ENCODE results near the gene DYNLT5. TPM values are rescaled to one million over a fixed set of nuclear protein-coding genes. Genes with fewer than 3 reads are reported as not detected.
"Not testable (repeated sequence)": the region's sequence is repeated elsewhere in the genome, so short reads cannot be mapped to it uniquely, and the experiment has no call there.

The DYNLT5 gene
- total and polyA plus RNA-seq, 7 donors = 0.34 to 6.4 (median 0.55) TPM; not detected in 1

DNA sequence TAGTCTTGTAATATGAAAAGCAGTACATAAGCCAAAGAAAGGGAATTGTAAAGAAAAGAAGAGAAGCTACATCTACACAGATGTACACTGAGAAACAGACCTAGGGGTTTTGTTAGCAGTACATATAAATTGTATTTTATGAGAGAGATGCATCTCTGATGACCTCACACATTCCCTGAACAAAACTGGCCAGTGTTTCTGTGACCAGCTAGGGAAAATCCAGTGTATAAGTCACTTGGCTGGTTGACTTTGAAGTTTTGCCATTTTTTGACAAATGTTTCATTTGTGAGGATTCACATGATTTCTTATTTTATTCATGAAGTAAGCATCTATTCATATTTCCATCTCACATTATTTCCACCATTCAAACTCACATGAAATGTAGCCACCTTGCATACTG lies 28.3 kb upstream of the DYNLT5 start:
- H3K27me3 ChIP-seq = no peaks in the 10 kb centered on the region
- H3K9me3 ChIP-seq = no peaks in the 10 kb centered on the region
- intact Hi-C loops (cut with DNase I) = loop anchor here (10.0 kb wide), 1 partner anchor 469 kb away; no protein-coding TSS in a partner anchor
- H3K4me3 ChIP-seq = no peak overlapping the region
- DNase-seq = no peak
- H3K36me3 ChIP-seq = no peaks in the 10 kb centered on the region
- peaks cover 0 to 5% (median 0%) of the 10 kb centered on the region in 4 donors for H3K4me1 ChIP-seq
- H3K27ac ChIP-seq = no peak overlapping the region
- no peak for TF ChIP-seq POLR2A (IDR thresholded peaks at IDR 0.05)
- TF ChIP-seq POLR2AphosphoS5 (IDR thresholded peaks at IDR 0.05) = no peak
- no peak for TF ChIP-seq EP300 (IDR thresholded peaks at IDR 0.05)
- TF ChIP-seq, protein P1, sequence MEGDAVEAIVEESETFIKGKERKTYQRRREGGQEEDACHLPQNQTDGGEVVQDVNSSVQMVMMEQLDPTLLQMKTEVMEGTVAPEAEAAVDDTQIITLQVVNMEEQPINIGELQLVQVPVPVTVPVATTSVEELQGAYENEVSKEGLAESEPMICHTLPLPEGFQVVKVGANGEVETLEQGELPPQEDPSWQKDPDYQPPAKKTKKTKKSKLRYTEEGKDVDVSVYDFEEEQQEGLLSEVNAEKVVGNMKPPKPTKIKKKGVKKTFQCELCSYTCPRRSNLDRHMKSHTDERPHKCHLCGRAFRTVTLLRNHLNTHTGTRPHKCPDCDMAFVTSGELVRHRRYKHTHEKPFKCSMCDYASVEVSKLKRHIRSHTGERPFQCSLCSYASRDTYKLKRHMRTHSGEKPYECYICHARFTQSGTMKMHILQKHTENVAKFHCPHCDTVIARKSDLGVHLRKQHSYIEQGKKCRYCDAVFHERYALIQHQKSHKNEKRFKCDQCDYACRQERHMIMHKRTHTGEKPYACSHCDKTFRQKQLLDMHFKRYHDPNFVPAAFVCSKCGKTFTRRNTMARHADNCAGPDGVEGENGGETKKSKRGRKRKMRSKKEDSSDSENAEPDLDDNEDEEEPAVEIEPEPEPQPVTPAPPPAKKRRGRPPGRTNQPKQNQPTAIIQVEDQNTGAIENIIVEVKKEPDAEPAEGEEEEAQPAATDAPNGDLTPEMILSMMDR (IDR thresholded peaks at IDR 0.05) = no peak

DNA sequence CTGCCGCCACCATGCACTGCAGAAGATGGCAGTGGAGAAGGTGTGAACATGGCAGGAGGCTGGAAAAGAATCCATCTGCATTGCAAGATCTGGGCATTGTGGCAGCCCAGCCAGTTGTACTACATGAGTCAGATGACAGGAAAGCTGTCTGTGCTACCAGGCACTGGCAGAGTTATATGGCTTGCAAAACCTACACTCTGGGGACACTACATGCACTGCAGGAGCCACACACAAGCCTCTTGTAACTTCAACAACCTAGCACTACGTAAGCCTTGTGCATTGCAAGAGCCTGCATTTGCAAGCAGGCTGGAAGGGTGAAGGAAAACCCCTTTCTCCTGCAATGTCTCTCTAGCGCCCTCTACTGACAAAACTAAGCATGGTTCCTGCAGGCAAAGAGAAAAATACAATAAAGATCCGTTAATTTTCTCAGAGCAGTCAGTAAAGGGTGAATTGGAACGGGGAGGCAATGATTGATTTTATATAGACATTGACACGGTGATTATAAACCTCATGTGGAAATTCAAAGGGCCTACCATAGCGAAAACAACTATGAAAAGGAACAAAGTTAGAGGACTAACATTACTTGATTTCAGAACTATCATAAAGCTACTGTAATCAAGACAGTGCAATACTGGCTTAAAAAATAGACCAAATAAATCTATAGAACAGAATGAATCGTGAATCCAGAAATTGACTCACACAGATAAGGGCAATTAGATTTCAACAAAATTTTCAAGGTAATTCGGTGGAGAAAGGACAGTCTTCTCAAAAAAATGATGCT lies 26.2 kb upstream of the DYNLT5 start:
- no peak for DNase-seq
- no peaks in the 10 kb centered on the region for H3K27me3 ChIP-seq
- TF ChIP-seq EP300 (IDR thresholded peaks at IDR 0.05) (no peak), POLR2A (IDR thresholded peaks at IDR 0.05) (no peak), POLR2AphosphoS5 (IDR thresholded peaks at IDR 0.05) (no peak)
- TF ChIP-seq, protein P1 (IDR thresholded peaks at IDR 0.05) = peak in 3 of 4 experiments; percentile 51 to 72 (median 62)
- peaks cover 0 to 5% (median 0%) of the 10 kb centered on the region in 4 donors for H3K4me1 ChIP-seq
- no peak overlapping the region for H3K4me3 ChIP-seq
- intact Hi-C loops (cut with DNase I) = loop anchor here (10.0 kb wide), 1 partner anchor 471 kb away; no protein-coding TSS in a partner anchor
- 19 to 29% methylated on average over 9 of the region's 9 CpGs for WGBS, 2 donors
- no peaks in the 10 kb centered on the region for H3K9me3 ChIP-seq
- no peak overlapping the region for H3K27ac ChIP-seq
- no peaks in the 10 kb centered on the region for H3K36me3 ChIP-seq

DNA sequence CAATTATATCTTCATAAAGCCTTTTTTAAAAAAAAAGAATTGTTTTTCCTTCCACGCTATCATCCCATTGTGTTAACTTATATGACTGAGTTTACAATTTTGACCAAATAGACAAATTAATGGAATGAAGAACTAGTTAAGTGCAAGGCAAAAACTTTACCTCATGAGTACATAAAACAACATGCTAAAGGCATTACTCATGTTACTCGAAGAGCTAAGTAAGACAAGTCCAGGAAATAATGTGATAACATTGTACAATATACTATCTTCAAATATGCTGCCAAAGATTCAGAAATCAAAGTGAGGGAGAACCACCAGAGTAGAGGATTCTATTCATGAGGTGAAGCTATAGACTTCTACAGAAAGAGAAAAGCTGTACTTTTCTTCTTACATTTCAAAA lies 24.2 kb upstream of the DYNLT5 start:
- TF ChIP-seq, protein P1 (IDR thresholded peaks at IDR 0.05) = no peak
- TF ChIP-seq POLR2A (IDR thresholded peaks at IDR 0.05) (no peak), EP300 (IDR thresholded peaks at IDR 0.05) (no peak), POLR2AphosphoS5 (IDR thresholded peaks at IDR 0.05) (no peak)
- no peaks in the 10 kb centered on the region for H3K36me3 ChIP-seq
- 56 to 74% methylated on average over 2 of the region's 2 CpGs for WGBS, 2 donors
- no peak overlapping the region for H3K4me3 ChIP-seq
- intact Hi-C loops (cut with DNase I) = loop anchor here (10.0 kb wide), 1 partner anchor 473 kb away; no protein-coding TSS in a partner anchor
- H3K27me3 ChIP-seq = no peaks in the 10 kb centered on the region
- no peak overlapping the region for H3K27ac ChIP-seq
- peaks cover 0 to 5% (median 0%) of the 10 kb centered on the region in 4 donors for H3K4me1 ChIP-seq
- H3K9me3 ChIP-seq = no peaks in the 10 kb centered on the region
- no peak for DNase-seq

DNA sequence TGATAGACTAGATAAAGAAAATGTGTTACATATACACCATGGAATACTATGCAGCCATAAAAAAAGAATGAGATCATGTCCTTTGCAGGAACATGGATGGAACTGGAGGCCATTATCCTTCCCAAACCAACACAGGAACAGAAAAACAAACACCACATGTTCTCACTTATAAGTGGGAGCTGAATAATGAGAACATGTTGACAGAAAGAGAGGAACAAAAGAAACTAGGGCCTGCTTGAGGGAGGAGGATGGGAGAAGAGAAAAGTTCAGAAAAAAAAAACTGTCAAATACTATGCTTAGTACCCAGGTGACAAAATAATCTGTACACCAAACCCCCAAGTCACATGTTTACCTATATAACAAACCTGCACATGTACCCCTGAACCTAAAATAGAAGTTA lies 23.5 kb upstream of the DYNLT5 start:
- not testable (repeated sequence) for H3K4me1 ChIP-seq, H3K9me3 ChIP-seq, H3K4me3 ChIP-seq, DNase-seq, H3K27ac ChIP-seq, H3K27me3 ChIP-seq, H3K36me3 ChIP-seq
- intact Hi-C loops (cut with DNase I) = loop anchor here (10.0 kb wide), 1 partner anchor 474 kb away; no protein-coding TSS in a partner anchor

DNA sequence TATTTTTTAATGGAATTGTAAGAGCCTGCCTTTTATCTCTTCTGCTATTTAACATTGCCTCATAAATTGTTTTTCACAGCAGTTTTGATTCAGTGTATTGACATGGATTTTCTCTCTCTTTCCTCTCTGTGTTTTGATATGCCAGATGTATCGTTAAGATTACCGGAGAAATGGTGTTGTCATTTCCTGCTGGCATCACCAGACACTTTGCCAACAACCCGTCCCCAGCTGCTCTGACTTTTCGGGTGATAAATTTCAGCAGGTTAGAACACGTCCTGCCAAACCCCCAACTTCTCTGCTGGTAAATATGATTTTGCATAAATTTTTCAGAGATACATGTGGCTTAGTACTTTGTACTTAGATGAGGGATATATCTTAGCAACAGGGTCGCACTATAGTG lies 23.1 kb upstream of the DYNLT5 start:
- Histone ChIP-seq H3K27ac (no peak overlapping the region), H3K9me3 (no peaks in the 10 kb centered on the region), H3K4me1 (peaks cover 0 to 5% (median 0%) of the 10 kb centered on the region in 4 donors), H3K27me3 (no peaks in the 10 kb centered on the region), H3K36me3 (no peaks in the 10 kb centered on the region), H3K4me3 (no peak overlapping the region)
- 42 to 69% methylated on average over 6 of the region's 6 CpGs for WGBS, 2 donors
- no peak for TF ChIP-seq EP300 (IDR thresholded peaks at IDR 0.05)
- TF ChIP-seq, protein P1 (IDR thresholded peaks at IDR 0.05) = no peak
- TF ChIP-seq POLR2A (IDR thresholded peaks at IDR 0.05) = no peak
- no peak for TF ChIP-seq POLR2AphosphoS5 (IDR thresholded peaks at IDR 0.05)
- no peak for DNase-seq
- intact Hi-C loops (cut with DNase I) = loop anchor here (10.0 kb wide), 1 partner anchor 474 kb away; no protein-coding TSS in a partner anchor
